ENCODE results near the gene RCL1.

RCL1 gene

GRCh38 chr9:4838189-4838546 is 45.4 kb downstream of the RCL1 start:
- in situ Hi-C loops (cut with MboI; ENCODE audit: low sequenced_read_pairs), result no loop called here

GRCh38 chr9:4839470-4839912 is 46.7 kb downstream of the RCL1 start:
- in situ Hi-C loops (cut with MboI; ENCODE audit: low sequenced_read_pairs), result no loop called here

DNA sequence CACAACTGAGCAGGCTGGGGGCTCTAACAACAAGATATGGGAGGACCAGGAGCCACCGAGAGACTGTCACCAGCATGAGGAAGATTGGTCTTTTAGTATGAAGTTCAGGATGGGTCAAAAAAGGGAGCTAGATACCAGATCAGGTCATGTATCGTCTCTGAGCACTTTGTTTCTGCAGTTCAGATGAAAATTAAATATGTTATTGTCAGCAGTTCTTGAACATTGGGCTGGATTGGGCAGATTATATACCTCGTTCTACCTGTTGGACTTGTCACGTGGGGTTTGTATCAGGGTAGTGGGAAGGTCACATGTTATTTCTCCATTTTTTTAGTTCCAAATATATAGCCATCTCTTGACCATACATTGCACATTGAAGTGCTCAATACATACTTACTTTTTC is 47.3 kb downstream of the RCL1 start:
- in situ Hi-C loops (cut with MboI; ENCODE audit: low sequenced_read_pairs), result no loop called here

DNA sequence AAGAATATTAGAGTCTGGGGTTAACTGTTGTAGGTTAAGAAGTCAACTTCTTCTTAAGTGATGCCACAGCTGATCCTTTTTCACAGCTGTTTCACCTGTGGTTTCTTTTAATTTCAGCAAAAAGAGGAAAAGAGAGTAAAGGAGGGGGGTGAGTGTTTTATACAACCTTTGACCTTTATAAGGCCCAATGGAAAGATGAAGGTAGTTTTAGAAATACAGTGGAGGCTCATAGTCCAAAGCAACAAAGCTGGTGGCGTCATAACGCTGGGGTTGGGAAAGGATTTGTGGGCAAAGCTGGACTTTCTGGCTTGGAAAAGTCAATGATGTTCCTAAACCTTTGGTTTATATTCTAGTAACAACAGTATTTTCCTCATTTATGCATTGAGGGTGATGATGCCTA is 49.5 kb downstream of the RCL1 start:
- in situ Hi-C loops (cut with MboI; ENCODE audit: low sequenced_read_pairs), result no loop called here

DNA sequence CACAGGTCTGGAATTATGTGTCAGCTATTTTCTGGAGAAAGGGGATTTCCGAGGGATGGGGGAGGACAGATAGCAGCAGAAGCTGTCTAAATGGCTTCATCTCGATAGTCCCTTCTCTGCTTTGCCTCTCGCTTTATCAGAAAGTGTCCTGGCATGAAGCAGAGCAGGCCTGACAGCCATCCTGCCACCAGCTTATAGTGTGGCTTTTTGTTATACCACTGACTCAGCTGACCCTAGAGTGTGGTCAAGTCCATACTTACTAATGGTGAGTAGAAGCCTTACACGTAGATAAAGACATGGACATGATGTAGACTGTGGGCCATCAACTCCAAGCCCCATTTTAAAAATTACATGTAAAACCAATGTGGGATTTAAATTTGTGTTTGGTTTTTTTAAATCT is 50.0 kb downstream of the RCL1 start:
- in situ Hi-C loops (cut with MboI; ENCODE audit: low sequenced_read_pairs), result no loop called here

DNA sequence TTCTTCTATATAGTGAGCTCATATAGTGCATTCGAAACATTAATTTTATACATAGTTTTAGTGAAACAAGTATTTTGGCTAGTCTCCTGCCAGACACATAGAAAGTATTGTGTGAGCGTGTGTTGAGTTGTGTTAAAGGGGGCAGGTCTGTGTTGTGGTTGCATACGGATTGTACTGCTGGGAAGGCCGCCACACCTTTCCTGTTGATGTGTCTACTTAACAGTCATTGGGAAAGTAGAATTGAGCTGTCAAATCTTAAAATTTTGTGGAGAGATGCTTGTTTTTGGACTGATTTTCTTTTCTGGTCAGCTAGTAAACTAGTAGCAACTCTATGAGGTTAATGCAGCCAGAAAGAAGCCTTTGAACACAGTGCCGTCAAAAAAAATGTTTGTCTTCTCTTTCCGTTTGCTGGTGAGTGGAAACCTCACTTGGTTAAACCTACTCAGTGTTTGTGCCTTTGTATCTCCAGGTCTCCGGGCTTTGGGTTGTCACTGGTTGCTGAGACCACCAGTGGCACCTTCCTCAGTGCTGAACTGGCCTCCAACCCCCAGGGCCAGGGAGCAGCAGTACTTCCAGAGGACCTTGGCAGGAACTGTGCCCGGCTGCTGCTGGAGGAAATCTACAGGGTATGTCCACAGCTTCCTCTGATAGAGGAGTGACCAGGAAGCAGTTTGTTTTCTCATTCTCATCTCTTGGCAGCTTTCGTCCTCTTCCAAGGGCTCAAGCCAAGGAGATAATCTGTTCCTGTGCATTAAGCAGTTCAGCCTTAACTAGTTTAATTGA is 51.5 kb downstream of the RCL1 start:
- in situ Hi-C loops (cut with MboI; ENCODE audit: low sequenced_read_pairs), result no loop called here

GRCh38 chr9:4849369-4849768 is 56.6 kb downstream of the RCL1 start:
- in situ Hi-C loops (cut with MboI; ENCODE audit: low sequenced_read_pairs), result no loop called here

DNA sequence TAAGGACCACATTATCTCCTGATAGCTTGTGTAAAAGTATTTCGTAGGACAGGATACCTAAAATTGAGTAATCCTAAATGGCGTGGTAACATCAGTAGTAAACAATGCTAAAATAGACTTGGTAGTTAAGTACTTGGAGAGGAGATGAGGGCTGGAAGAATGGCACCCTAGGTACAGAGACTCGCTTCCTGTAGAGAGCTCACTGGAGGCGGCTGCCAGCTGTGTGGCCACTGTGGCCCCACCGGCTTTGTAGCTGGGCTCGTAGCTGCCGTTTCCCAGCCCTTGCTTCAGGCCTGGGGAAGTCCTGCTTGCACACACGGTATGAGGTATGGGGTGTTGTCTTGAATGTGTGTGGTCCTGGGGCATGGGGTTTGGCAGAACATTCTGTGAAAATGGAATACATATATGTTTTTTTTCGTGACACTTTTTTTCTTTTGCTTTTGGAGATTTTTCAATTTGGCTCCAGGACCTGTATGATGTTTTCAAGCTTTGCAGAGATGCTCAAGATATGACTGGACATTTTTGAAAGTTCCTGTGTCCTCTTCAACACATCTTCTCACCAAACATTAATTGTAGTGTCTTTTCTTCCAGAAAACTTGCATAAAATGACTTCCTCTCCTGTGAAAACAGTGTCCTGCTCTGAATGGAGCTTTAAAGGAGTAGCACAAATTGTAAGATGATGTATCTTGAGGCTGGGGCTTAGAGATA is 58.0 kb downstream of the RCL1 start:
- in situ Hi-C loops (cut with MboI; ENCODE audit: low sequenced_read_pairs), result loop anchor here (10.0 kb wide), 1 partner anchor 64 kb away; no protein-coding TSS in a partner anchor

DNA sequence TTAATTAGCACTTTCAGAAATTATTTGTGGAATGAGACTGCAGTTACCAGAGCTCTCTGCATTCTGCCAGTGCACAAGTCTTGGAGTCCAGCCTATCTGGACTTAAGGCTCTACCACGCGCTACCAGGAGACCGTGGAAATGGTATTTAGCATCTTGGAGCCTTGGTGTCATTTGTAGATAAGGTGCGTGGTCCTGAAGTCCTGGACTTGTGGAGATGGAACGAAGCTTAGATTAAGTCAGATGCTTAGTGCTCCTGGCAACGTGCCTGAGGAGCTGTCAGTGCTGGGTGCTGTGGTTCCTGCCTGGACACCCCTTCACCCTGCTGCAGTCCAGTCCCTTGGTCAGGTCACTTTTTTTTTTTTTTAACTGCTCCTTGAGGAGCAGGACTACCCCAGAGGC is 59.7 kb downstream of the RCL1 start:
- in situ Hi-C loops (cut with MboI; ENCODE audit: low sequenced_read_pairs), result loop anchor here (10.0 kb wide), 1 partner anchor 62 kb away; no protein-coding TSS in a partner anchor

DNA sequence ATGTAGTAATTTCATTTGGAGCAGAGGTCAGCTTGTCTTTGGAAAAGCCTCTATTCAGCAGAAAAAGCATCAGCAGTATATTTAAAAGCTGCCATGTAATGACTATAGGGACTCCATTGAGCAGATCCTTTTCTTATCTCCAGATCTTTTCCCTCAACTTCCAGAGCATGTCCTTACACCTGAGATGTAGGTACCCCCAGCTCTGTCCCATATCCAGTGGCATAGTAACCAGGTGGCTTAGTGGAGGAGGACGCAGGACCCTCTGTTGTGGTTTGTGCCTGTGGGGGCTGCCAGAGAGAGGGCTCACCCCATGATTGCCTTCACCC is 61.5 kb downstream of the RCL1 start:
- in situ Hi-C loops (cut with MboI; ENCODE audit: low sequenced_read_pairs), result loop anchor here (10.0 kb wide), 1 partner anchor 61 kb away; no protein-coding TSS in a partner anchor

GRCh38 chr9:4855841-4856240 is 63.1 kb downstream of the RCL1 start:
- in situ Hi-C loops (cut with MboI; ENCODE audit: low sequenced_read_pairs), result loop anchor here (10.0 kb wide), 1 partner anchor 59 kb away; no protein-coding TSS in a partner anchor

GRCh38 chr9:4857163-4857810 is 64.5 kb downstream of the RCL1 start:
- in situ Hi-C loops (cut with MboI; ENCODE audit: low sequenced_read_pairs), result loop anchor here (10.0 kb wide), 1 partner anchor 58 kb away; no protein-coding TSS in a partner anchor

DNA sequence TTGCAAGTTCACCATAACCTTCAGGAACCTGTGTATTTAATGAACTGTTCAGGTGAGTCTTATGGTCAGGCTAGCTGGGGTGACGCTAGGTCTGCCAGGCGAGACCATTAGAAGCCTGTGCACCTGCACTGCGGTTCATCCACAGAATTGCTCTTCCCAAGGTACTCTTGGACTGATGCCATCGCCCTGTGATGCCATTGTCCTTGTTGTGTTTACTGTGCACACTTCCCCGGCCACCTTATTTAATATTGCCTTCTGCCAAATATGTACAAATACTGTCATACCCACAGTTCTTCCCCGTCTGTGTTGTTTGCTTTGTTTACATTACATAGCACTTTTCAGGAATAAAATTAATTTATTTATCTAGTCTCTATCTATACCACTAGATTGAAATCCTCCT is 66.3 kb downstream of the RCL1 start:
- in situ Hi-C loops (cut with MboI; ENCODE audit: low sequenced_read_pairs), result loop anchor here (10.0 kb wide), 1 partner anchor 56 kb away; no protein-coding TSS in a partner anchor

GRCh38 chr9:4860383-4860782 is 67.6 kb downstream of the RCL1 start:
- in situ Hi-C loops (cut with MboI; ENCODE audit: low sequenced_read_pairs), result no loop called here

DNA sequence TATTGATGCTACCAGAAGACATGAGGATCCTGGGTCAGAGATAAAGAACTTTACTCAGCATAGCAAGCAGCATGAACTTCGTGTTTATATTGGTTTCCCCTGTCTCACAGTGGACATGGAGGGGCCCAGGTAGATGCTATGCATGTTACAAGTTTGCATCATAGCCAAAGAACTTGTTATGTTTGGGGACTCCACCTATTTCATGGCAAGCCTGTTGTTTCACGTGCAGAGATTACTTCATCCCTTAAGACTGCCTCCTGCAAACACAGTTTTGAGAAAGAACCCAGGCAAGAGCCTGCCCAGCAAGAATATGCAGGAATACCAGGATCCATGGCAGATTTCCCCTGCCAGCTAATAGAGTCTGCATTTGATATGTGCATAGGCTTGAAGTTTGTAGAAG is 68.4 kb downstream of the RCL1 start:
- in situ Hi-C loops (cut with MboI; ENCODE audit: low sequenced_read_pairs), result no loop called here

DNA sequence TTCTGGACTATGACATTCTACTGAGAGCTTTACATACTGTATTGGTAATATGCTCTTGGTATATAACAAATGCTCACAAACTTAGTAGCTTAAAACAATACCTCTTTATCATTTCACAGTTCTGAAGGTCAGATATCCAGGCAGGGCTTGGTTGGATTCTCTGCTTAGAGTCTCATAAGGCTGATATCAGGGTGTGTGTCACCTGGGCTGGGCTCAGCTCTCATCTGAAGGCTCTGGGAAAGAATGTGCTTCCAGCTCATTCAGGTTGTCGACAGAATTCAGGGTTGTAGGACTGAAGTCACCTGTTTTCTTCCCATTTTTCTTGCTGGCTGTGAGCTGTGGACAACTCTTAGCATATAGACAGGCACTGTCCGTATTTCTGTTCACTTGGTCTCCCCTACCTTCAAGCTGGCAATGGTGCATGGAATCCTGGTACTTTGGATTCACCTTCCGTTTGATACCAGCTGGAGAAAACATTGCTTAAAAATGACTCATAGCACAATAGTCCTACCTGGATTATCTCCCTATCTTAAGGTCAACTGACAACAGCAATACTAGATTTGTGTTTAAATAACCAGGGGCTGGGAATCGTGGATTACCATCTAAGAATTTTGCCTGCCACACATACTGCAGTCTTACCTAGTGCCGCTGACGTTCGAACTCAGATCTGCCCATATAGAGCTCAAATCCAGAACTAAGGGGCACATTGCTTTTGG is 69.2 kb downstream of the RCL1 start:
- in situ Hi-C loops (cut with MboI; ENCODE audit: low sequenced_read_pairs), result no loop called here

DNA sequence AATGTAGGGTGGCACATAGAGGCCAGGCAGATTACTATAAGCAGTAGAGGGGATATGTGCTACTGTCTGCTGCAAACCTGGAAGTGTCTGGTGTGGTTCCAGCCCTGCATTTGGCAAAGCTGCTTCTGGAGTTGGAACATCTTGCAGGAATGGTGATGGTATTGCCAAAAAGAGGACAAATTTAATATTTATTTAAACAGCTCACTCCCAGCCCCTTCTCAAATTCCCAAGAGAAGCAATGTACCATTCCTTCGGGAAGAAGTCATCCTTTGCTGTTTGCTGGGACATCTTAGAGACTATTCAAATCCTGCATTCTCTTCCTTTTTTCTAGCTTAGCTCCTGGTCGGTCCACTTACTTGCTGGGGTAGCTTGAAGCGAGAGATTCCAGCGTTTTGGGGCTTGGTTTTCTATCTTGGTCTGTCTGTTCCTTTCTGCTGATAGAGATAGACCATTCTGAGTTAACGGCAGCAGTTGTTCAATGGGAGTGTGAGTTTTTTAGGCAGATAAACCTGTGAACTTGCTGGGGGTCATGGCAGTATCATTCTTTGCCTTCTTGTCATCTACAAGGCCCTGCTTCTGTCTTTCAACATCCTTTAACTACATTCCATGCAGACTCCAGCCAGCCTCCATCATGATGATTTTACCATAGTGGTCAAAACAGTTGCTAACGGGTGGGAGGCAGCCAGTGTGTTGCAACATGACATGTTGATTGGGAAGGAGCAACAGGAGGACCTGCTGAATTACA is 69.9 kb downstream of the RCL1 start:
- in situ Hi-C loops (cut with MboI; ENCODE audit: low sequenced_read_pairs), result no loop called here

GRCh38 chr9:4864234-4864661 is 71.5 kb downstream of the RCL1 start:
- in situ Hi-C loops (cut with MboI; ENCODE audit: low sequenced_read_pairs), result no loop called here

- in situ Hi-C loops (cut with MboI; ENCODE audit: low sequenced_read_pairs), result no loop called here
Measured at GRCh38 chr9:4864698-4865097, 72.0 kb downstream of the RCL1 start.

- in situ Hi-C loops (cut with MboI; ENCODE audit: low sequenced_read_pairs), result no loop called here
Measured at GRCh38 chr9:4865681-4866080, 72.9 kb downstream of the RCL1 start.

Measured in HL-60/S4 treated with retinoic acid at 250 ng/mL for 4 days and 3 days (cell line).